C1 segment of cervical spinal cord (tissue), 14 donors: Measurements from ENCODE around the gene CERS6.
A peak's percentile ranks its signal among the peaks of the same experiment; 100 is the strongest.

Source experiments
- DNase-seq, 14 donors: peaks; one replicate each; lab custom pipeline; 2025; lab: John Stamatoyannopoulos, UW

Gene CERS6

GRCh38 chr2:168697668-168698121 is 241.6 kb downstream of the CERS6 start:
- DNase-seq: no peak

- DNase-seq: peak in 1 of 14 donors; percentile 84
These were observed 242.9 kb downstream of the CERS6 start for GRCh38 chr2:168698969-168699368.

- peak in 3 of 14 donors; percentile 6 to 28 (median 11) for DNase-seq
These were observed 243.9 kb downstream of the CERS6 start for GRCh38 chr2:168699844-168700417.

- DNase-seq: no peak
These were observed 244.7 kb downstream of the CERS6 start for GRCh38 chr2:168700615-168701245.

- no peak for DNase-seq
These were observed 246.5 kb downstream of the CERS6 start for GRCh38 chr2:168702579-168702978.

GRCh38 chr2:168703926-168704325 is 247.9 kb downstream of the CERS6 start:
- DNase-seq: peak in 3 of 14 donors; percentile 7 to 16 (median 8)

GRCh38 chr2:168705534-168706470 is 249.7 kb downstream of the CERS6 start:
- no peak for DNase-seq

- no peak for DNase-seq
These were observed 250.7 kb downstream of the CERS6 start for GRCh38 chr2:168706806-168707205.

GRCh38 chr2:168708080-168708479 is 252.0 kb downstream of the CERS6 start:
- DNase-seq: peak in 1 of 14 donors; percentile 7

GRCh38 chr2:168710754-168711467 is 254.8 kb downstream of the CERS6 start:
- no peak for DNase-seq

- no peak for DNase-seq
These were observed 256.0 kb downstream of the CERS6 start for GRCh38 chr2:168712053-168712452.

- no peak for DNase-seq
These were observed 257.3 kb downstream of the CERS6 start for GRCh38 chr2:168713325-168713724.

GRCh38 chr2:168715849-168716248 is 259.8 kb downstream of the CERS6 start:
- no peak for DNase-seq

- DNase-seq: no peak
These were observed 260.8 kb downstream of the CERS6 start for GRCh38 chr2:168716839-168717238.

GRCh38 chr2:168717790-168718502 is 261.9 kb downstream of the CERS6 start:
- DNase-seq: no peak

GRCh38 chr2:168718622-168719021 is 262.6 kb downstream of the CERS6 start:
- no peak for DNase-seq

GRCh38 chr2:168719446-168719845 is 263.4 kb downstream of the CERS6 start:
- DNase-seq: no peak

GRCh38 chr2:168722592-168722991 is 266.5 kb downstream of the CERS6 start:
- DNase-seq: peak in 1 of 14 donors; percentile 11

GRCh38 chr2:168723275-168723899 is 267.3 kb downstream of the CERS6 start:
- DNase-seq: no peak

GRCh38 chr2:168726375-168726774 is 270.3 kb downstream of the CERS6 start:
- DNase-seq: no peak
